IMR-90 (cell line): ENCODE results near the gene HYLS1. TPM values are rescaled to one million over a fixed set of nuclear protein-coding genes. Genes with fewer than 3 reads are reported as not detected.

Experiments used
- ATAC-seq: fragments of 200-7000 bp; cut with Tn5 transposase; 2 replicates; pipeline ENCODE4 v1.9.1; 2020; ENCODE audit warnings: low read depth, mild to moderate bottlenecking, moderate library complexity
- BruUV-seq: library from RNA; stranded (reverse); fragments of 400-500 nt; replicated peaks from 2 replicates; lab custom pipeline; 2021; lab: Mats Ljungman, UMichigan
- CTCF ChIA-PET: fragments of 300-600 bp; formaldehyde crosslinking; extraction: SDS; loops from one replicate; lab custom pipeline; 2021; ENCODE audit warnings: antibody characterized with exemption; lab: Yijun Ruan, JAX
- POLR2A ChIA-PET: fragments of 300-600 bp; sonication (Branson Sonifier 250); formaldehyde crosslinking; loops from one replicate; lab custom pipeline; 2022; ENCODE audit warnings: antibody characterized with exemption; ENCODE audit not compliant: unreplicated experiment; lab: Charles Lee
- DNase-seq: peaks from one replicate; pipeline ENCODE4 v3.0.0; 2013
- H2AFZ ChIP-seq: replicated peaks from 2 replicates; pipeline ENCODE3; 2013; ENCODE audit warnings: low read length, mild to moderate bottlenecking; ENCODE audit not compliant: poor library complexity
- H2AK5ac ChIP-seq: 2 replicates; pipeline ENCODE4 v1.6.1; 2013; ENCODE audit warnings: low read depth, low read length, inconsistent platforms
- H2AK9ac ChIP-seq: replicated peaks from 2 replicates; pipeline ENCODE3; 2013; ENCODE audit warnings: mild to moderate bottlenecking, low read depth, low read length, moderate library complexity; ENCODE audit not compliant: poor library complexity
- H2BK120ac ChIP-seq: 2 replicates; pipeline ENCODE4 v1.6.1; 2013; ENCODE audit warnings: low read depth, low read length, inconsistent platforms
- H2BK15ac ChIP-seq: 3 replicates; pipeline ENCODE4 v1.6.1; 2013; ENCODE audit warnings: low read depth, low read length, inconsistent platforms
- H2BK20ac ChIP-seq: 2 replicates; pipeline ENCODE4 v1.6.1; 2013; ENCODE audit warnings: low read depth, mild to moderate bottlenecking, inconsistent platforms, low read length, moderate library complexity
- H2BK5ac ChIP-seq: 2 replicates; pipeline ENCODE4 v1.6.1; 2013; ENCODE audit warnings: mild to moderate bottlenecking, low read depth, low read length, inconsistent platforms; ENCODE audit not compliant: poor library complexity, severe bottlenecking
- H3K14ac ChIP-seq: replicated peaks from 2 replicates; pipeline ENCODE4 v1.6.1; 2013; ENCODE audit warnings: low read depth, low read length, inconsistent platforms
- H3K18ac ChIP-seq: 2 replicates; pipeline ENCODE4 v1.6.1; 2013; ENCODE audit warnings: low read depth, low read length, control low read depth
- H3K23ac ChIP-seq: 2 replicates; pipeline ENCODE4 v1.6.1; 2013; ENCODE audit warnings: low read depth, low read length, inconsistent platforms
- H3K27ac ChIP-seq: 2 replicates; pipeline ENCODE4 v1.5.1; 2013; ENCODE audit warnings: mild to moderate bottlenecking, control low read depth, low read length; ENCODE audit not compliant: insufficient read depth
- H3K27me3 ChIP-seq: 2 replicates; pipeline ENCODE4 v1.6.1; 2013; ENCODE audit warnings: low read length; ENCODE audit not compliant: control insufficient read depth, insufficient read depth
- H3K36me3 ChIP-seq: 2 replicates; pipeline ENCODE4 v1.6.1; 2013; ENCODE audit warnings: low read length, mixed read lengths; ENCODE audit not compliant: control insufficient read depth, insufficient read depth
- H3K4ac ChIP-seq: 2 replicates; pipeline ENCODE4 v1.6.1; 2013; ENCODE audit warnings: low read depth, low read length, inconsistent platforms
- H3K4me1 ChIP-seq: 2 replicates; pipeline ENCODE4 v1.6.1; 2013; ENCODE audit warnings: low read length, mixed read lengths; ENCODE audit not compliant: control insufficient read depth, insufficient read depth
- H3K4me2 ChIP-seq: 2 replicates; pipeline ENCODE4 v1.6.1; 2013; ENCODE audit warnings: low read depth, mild to moderate bottlenecking, control low read depth, low read length, moderate library complexity
- H3K4me3 ChIP-seq: 2 replicates; pipeline ENCODE4 v1.5.1; 2013; ENCODE audit warnings: low read depth, mild to moderate bottlenecking, control low read depth, low read length, moderate library complexity; ENCODE audit not compliant: insufficient read depth
- H3K56ac ChIP-seq: 2 replicates; pipeline ENCODE4 v1.6.1; 2013; ENCODE audit warnings: low read length, inconsistent platforms; ENCODE audit not compliant: insufficient read depth; ENCODE audit errors: extremely low read depth
- H3K79me1 ChIP-seq, 2 experiments: 2 replicates each; pipeline ENCODE4 v1.6.1; 2013; ENCODE audit warnings: low read length in 2 of 2, inconsistent platforms in 1 of 2, low read depth in 1 of 2
- H3K9ac ChIP-seq: 2 replicates; pipeline ENCODE4 v1.6.1; 2013; ENCODE audit warnings: low read depth, low read length, control low read depth
- H3K9me1 ChIP-seq: 2 replicates; pipeline ENCODE4 v1.6.1; 2013; ENCODE audit warnings: low read length, inconsistent platforms; ENCODE audit not compliant: insufficient read depth
- H3K9me3 ChIP-seq: 2 replicates; pipeline ENCODE4 v1.6.1; 2013; ENCODE audit warnings: low read length; ENCODE audit not compliant: control insufficient read depth, insufficient read depth
- H4K20me1 ChIP-seq: 2 replicates; pipeline ENCODE4 v1.6.1; 2013; ENCODE audit warnings: low read length, inconsistent platforms; ENCODE audit not compliant: insufficient read depth
- H4K5ac ChIP-seq: 2 replicates; pipeline ENCODE4 v1.6.1; 2013; ENCODE audit warnings: mild to moderate bottlenecking, low read depth, low read length, control low read depth
- H4K8ac ChIP-seq, 2 experiments: 2 replicates each; pipeline ENCODE4 v1.6.1; 2013; ENCODE audit warnings: low read depth in 2 of 2, low read length in 2 of 2, control low read depth in 1 of 2, inconsistent platforms in 1 of 2
- H4K91ac ChIP-seq: 2 replicates; pipeline ENCODE4 v1.6.1; 2013; ENCODE audit warnings: low read depth, low read length, inconsistent platforms; ENCODE audit not compliant: insufficient read depth
- BHLHE40 ChIP-seq: fragments of 150-350 bp; IDR thresholded peaks from 2 replicates; pipeline ENCODE4 v1.6.1; 2016; ENCODE audit warnings: mild to moderate bottlenecking, low read depth, low read length
- CEBPB ChIP-seq: IDR thresholded peaks from 2 replicates; pipeline ENCODE4 v1.6.1; 2012; ENCODE audit warnings: low read depth, low read length, improper control_type of control experiment
- CHD1 ChIP-seq: IDR thresholded peaks from 2 replicates; pipeline ENCODE4 v1.6.1; 2012; ENCODE audit warnings: low read depth, low read length, improper control_type of control experiment
- CTCF ChIP-seq: conservative IDR thresholded peaks from 2 replicates; pipeline ENCODE4 v1.5.1; 2012; ENCODE audit warnings: mild to moderate bottlenecking, low read depth, low read length, improper control_type of control experiment
- ELK1 ChIP-seq: fragments of 150-350 bp; IDR thresholded peaks from 2 replicates; pipeline ENCODE4 v1.6.1; 2016; ENCODE audit warnings: low read depth, mild to moderate bottlenecking, low read length, moderate library complexity, borderline replicate concordance
- FOS ChIP-seq: fragments of 150-350 bp; IDR thresholded peaks from 2 replicates; pipeline ENCODE4 v1.6.1; 2016; ENCODE audit warnings: low read depth, low read length
- MAFK ChIP-seq: IDR thresholded peaks from 2 replicates; pipeline ENCODE4 v1.6.1; 2012; ENCODE audit warnings: low read depth, low read length, improper control_type of control experiment
- MAZ ChIP-seq: IDR thresholded peaks from 2 replicates; pipeline ENCODE4 v1.6.1; 2012; ENCODE audit warnings: low read depth, mild to moderate bottlenecking, low read length, improper control_type of control experiment, moderate library complexity, borderline replicate concordance
- MXI1 ChIP-seq: IDR thresholded peaks from 2 replicates; pipeline ENCODE4 v1.6.1; 2012; ENCODE audit warnings: low read depth, mild to moderate bottlenecking, low read length, moderate library complexity, borderline replicate concordance
- NFE2L2 ChIP-seq: fragments of 150-350 bp; IDR thresholded peaks from 2 replicates; pipeline ENCODE4 v1.6.1; 2016; ENCODE audit warnings: low read depth, mild to moderate bottlenecking, low read length
- POLR2A ChIP-seq: IDR thresholded peaks from 2 replicates; pipeline ENCODE4 v1.6.1; 2012; ENCODE audit warnings: mild to moderate bottlenecking, low read depth, low read length
- RAD21 ChIP-seq: IDR thresholded peaks from 2 replicates; pipeline ENCODE4 v1.6.1; 2012; ENCODE audit warnings: low read length, improper control_type of control experiment
- RCOR1 ChIP-seq: IDR thresholded peaks from 2 replicates; pipeline ENCODE4 v1.6.1; 2012; ENCODE audit warnings: mild to moderate bottlenecking, low read length, improper control_type of control experiment; ENCODE audit not compliant: insufficient replicate concordance
- RFX5 ChIP-seq: IDR thresholded peaks from 2 replicates; pipeline ENCODE4 v1.8.0; 2012; ENCODE audit warnings: low read depth, mild to moderate bottlenecking, low read length, moderate library complexity
- SMC3 ChIP-seq: fragments of 150-350 bp; IDR thresholded peaks from 2 replicates; pipeline ENCODE4 v1.6.1; 2016; ENCODE audit warnings: low read depth, mild to moderate bottlenecking, antibody characterized with exemption, low read length, moderate library complexity
- USF2 ChIP-seq: fragments of 150-350 bp; IDR thresholded peaks from 2 replicates; pipeline ENCODE4 v1.6.1; 2017; ENCODE audit warnings: mild to moderate bottlenecking, antibody characterized with exemption, low read length, low read depth
- WGBS, 2 experiments: methylation state at CpG; one replicate each; pipeline versions ENCODE4 v1.1.5 to v1.1.7; 2013; ENCODE audit warnings: missing lambda C conversion rate in 2 of 2; ENCODE audit not compliant: insufficient read length in 1 of 2; ENCODE audit errors: extremely low coverage in 2 of 2; 5-methylcytosine and 5-hydroxymethylcytosine counted together
- dilution Hi-C: fragments of 300-500 bp; cut with HindIII; formaldehyde crosslinking; loops from one replicate; pipeline ENCODE4 v1.14.3; 2018; ENCODE audit warnings: low sequenced_read_pairs; ENCODE audit not compliant: unreplicated experiment
- in situ Hi-C: fragments of 300-500 bp; cut with MboI; formaldehyde crosslinking; loops from 3 replicates; pipeline ENCODE4 v1.14.3; 2019; ENCODE audit warnings: low sequenced_read_pairs, inconsistent platforms, mixed read lengths
- intact Hi-C: fragments of 100-400 bp; cut with micrococcal nuclease; formaldehyde crosslinking; loops from 2 replicates; pipeline ENCODE4 v1.10.0; 2022
- polyA plus RNA-seq, 3 experiments: library from polyadenylated mRNA; depleted of rRNA; stranded (reverse); fragments of >200 nt; gene quantifications; 2 replicates each; pipeline ENCODE4 v1.2.3, GENCODE V29; 2012; ENCODE audit warnings: low replicate concordance in 1 of 3
- total RNA-seq: library from RNA; depleted of rRNA; stranded (reverse); fragments of >200 nt; gene quantifications from 2 replicates; pipeline ENCODE4 v1.2.3, GENCODE V29; 2012

HYLS1 gene
- total and polyA plus RNA-seq, 2 of the 4 experiments (the other 2 are of a cell fraction) = 5.1 to 8.1 TPM

GRCh38 chr11:125921042-125921441 lies 33.6 kb downstream of the HYLS1 start:
- in situ Hi-C loops = no loop called here
- POLR2A ChIA-PET = no interaction called here
- intact Hi-C loops = no loop called here

More at GRCh38 chr11:125921042-125921441, 33.6 kb downstream of the HYLS1 start:
- no peak overlapping the region for H2BK20ac ChIP-seq
- no peak overlapping the region for H2AFZ ChIP-seq
- no peak overlapping the region for H4K8ac ChIP-seq
- H4K91ac ChIP-seq = no peak overlapping the region
- no peak overlapping the region for H4K5ac ChIP-seq
- no peaks in the 10 kb centered on the region for H3K9me3 ChIP-seq
- DNase-seq (no peak), ATAC-seq (no peak)
- BruUV-seq = no TSS peak
- H3K27me3 ChIP-seq = peaks cover 39% of the 10 kb centered on the region
- H3K9ac ChIP-seq = no peak overlapping the region
- no peaks in the 10 kb centered on the region for H3K36me3 ChIP-seq
- no peak overlapping the region for H3K4me3 ChIP-seq
- TF ChIP-seq USF2 (no peak), FOS (no peak), MAZ (no peak), MXI1 (no peak), CHD1 (no peak), SMC3 (no peak), MAFK (no peak), POLR2A (no peak), NFE2L2 (no peak), RFX5 (no peak), CTCF (no peak), BHLHE40 (no peak), RCOR1 (no peak), ELK1 (no peak), CEBPB (no peak), RAD21 (no peak)
- H3K79me1 ChIP-seq = no peaks in the 10 kb centered on the region
- no peak overlapping the region for H3K14ac ChIP-seq
- no peak overlapping the region for H2BK5ac ChIP-seq
- CTCF ChIA-PET = interaction anchor here (0.6 kb wide), 2 partner anchors 262 to 273 kb away, joined by 4 to 5 read pairs; no protein-coding TSS in a partner anchor
- no peak overlapping the region for H3K4me2 ChIP-seq
- no peak overlapping the region for H2BK120ac ChIP-seq
- no peak overlapping the region for H3K23ac ChIP-seq
- no peak overlapping the region for H3K18ac ChIP-seq
- no peak overlapping the region for H3K56ac ChIP-seq
- H2BK15ac ChIP-seq = no peak overlapping the region
- H3K4ac ChIP-seq = no peak overlapping the region
- H3K27ac ChIP-seq = no peak overlapping the region
- no CpG with 5 or more reads among the region's 9 CpGs for WGBS, 2 experiments
- H4K20me1 ChIP-seq = no peaks in the 10 kb centered on the region
- H3K9me1 ChIP-seq = no peaks in the 10 kb centered on the region
- H2AK5ac ChIP-seq = no peak overlapping the region
- H2AK9ac ChIP-seq = no peak overlapping the region
- dilution Hi-C loops = loop anchor here (25.0 kb wide), 1 partner anchor 291 kb away; the partner anchor contains the start of genes FAM118B and RPUSD4
- no peaks in the 10 kb centered on the region for H3K4me1 ChIP-seq
